Measurements from ENCODE around the gene CLEC4A. TPM values are rescaled to one million over a fixed set of nuclear protein-coding genes. Genes with fewer than 3 reads are reported as not detected.

CLEC4A gene
- polyA plus RNA-seq, 2 of the 4 experiments (the other 2 are of a cell fraction): 0.27 TPM; not detected in 1

DNA sequence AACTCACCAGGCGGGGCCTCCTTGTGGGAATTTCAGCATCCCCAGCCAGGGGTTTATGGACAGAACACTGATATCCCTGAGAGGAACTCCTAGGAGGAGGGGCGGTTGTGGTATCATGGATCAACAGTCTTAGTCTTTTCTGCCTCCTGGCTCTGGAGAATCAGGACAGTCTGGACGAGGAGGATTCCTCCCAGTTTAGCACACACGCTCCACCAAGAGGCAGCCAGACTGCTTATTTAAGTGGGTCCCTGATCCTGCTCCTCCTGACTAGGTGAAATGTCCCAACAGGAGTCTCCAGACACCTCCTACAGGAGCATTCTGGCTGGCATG, 23.0 kb downstream of the CLEC4A start (continued):
- TF ChIP-seq RAD21 (conservative IDR thresholded peaks at IDR 0.05 in 1 of 2, IDR thresholded peaks at IDR 0.05 in 1 of 2) (no peak), CBX2 (IDR thresholded peaks at IDR 0.05; ENCODE audit: borderline replicate concordance, low read depth) (no peak), HOXB5 (CRISPR knock-in tag; IDR thresholded peaks at IDR 0.05) (no peak), GATA3 (IDR thresholded peaks at IDR 0.05; ENCODE audit: borderline replicate concordance) (no peak), ESRRA (IDR thresholded peaks at IDR 0.05; ENCODE audit: borderline replicate concordance, low read length) (no peak)
- TF ChIP-seq, protein P1, sequence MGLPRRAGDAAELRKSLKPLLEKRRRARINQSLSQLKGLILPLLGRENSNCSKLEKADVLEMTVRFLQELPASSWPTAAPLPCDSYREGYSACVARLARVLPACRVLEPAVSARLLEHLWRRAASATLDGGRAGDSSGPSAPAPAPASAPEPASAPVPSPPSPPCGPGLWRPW (IDR thresholded peaks at IDR 0.05): no peak
- TF ChIP-seq, protein P2, sequence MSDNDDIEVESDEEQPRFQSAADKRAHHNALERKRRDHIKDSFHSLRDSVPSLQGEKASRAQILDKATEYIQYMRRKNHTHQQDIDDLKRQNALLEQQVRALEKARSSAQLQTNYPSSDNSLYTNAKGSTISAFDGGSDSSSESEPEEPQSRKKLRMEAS (IDR thresholded peaks at IDR 0.05): no peak

DNA sequence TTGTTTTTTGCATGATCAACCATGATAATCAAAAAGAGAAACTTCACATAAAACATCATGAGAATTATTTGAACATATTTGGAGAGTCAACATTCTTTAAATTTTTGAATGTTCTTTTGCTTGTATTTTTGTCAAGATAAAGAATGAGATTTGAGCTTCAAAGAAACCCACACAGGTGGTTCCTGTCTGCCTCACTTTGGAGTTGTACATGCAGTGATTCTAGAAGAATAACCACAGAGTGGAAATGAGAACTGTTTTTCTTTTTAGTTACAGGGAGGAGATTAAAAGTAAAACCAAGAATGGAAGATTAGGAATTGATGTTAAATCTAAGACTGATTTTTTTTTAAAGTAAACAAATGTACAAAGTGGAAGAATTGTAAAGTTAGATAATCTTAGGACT, 31.1 kb downstream of the CLEC4A start:
- TF ChIP-seq HDAC2 (IDR thresholded peaks at IDR 0.05) (no peak), EP300 (IDR thresholded peaks at IDR 0.05) (no peak), SMC3 (IDR thresholded peaks at IDR 0.05) (no peak), ZNF302 (CRISPR knock-in tag; IDR thresholded peaks at IDR 0.05) (no peak), HOXB5 (CRISPR knock-in tag; IDR thresholded peaks at IDR 0.05) (no peak), KDM1A (IDR thresholded peaks at IDR 0.05; ENCODE audit: low read depth) (no peak), RFX5 (IDR thresholded peaks at IDR 0.05) (no peak), EHF (CRISPR knock-in tag; IDR thresholded peaks at IDR 0.05) (no peak), RARB (CRISPR knock-in tag; IDR thresholded peaks at IDR 0.05) (no peak), GATA3 (IDR thresholded peaks at IDR 0.05; ENCODE audit: borderline replicate concordance) (no peak), CHD2 (IDR thresholded peaks at IDR 0.05; ENCODE audit: low read length, partially characterized antibody) (no peak), RCOR1 (IDR thresholded peaks at IDR 0.05; ENCODE audit: low read depth, low read length) (no peak), JUNB (IDR thresholded peaks at IDR 0.05) (no peak), HEYL (CRISPR knock-in tag; IDR thresholded peaks at IDR 0.05) (no peak), RAD21 (conservative IDR thresholded peaks at IDR 0.05 in 1 of 2, IDR thresholded peaks at IDR 0.05 in 1 of 2) (no peak), RNF2 (IDR thresholded peaks at IDR 0.05; ENCODE audit: borderline replicate concordance, low read depth) (no peak), CBX2 (IDR thresholded peaks at IDR 0.05; ENCODE audit: borderline replicate concordance, low read depth) (no peak)
- TF ChIP-seq, protein P3, sequence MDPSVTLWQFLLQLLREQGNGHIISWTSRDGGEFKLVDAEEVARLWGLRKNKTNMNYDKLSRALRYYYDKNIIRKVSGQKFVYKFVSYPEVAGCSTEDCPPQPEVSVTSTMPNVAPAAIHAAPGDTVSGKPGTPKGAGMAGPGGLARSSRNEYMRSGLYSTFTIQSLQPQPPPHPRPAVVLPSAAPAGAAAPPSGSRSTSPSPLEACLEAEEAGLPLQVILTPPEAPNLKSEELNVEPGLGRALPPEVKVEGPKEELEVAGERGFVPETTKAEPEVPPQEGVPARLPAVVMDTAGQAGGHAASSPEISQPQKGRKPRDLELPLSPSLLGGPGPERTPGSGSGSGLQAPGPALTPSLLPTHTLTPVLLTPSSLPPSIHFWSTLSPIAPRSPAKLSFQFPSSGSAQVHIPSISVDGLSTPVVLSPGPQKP (IDR thresholded peaks at IDR 0.05; ENCODE audit: low read depth, low read length): no peak
- TF ChIP-seq, protein P4, sequence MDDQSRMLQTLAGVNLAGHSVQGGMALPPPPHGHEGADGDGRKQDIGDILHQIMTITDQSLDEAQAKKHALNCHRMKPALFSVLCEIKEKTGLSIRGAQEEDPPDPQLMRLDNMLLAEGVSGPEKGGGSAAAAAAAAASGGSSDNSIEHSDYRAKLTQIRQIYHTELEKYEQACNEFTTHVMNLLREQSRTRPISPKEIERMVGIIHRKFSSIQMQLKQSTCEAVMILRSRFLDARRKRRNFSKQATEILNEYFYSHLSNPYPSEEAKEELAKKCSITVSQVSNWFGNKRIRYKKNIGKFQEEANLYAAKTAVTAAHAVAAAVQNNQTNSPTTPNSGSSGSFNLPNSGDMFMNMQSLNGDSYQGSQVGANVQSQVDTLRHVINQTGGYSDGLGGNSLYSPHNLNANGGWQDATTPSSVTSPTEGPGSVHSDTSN (IDR thresholded peaks at IDR 0.05): no peak
- ChIA-PET POLR2A (no interaction called here), CTCF (interaction anchor here (1.0 to 1.2 kb wide), 2 partner anchors 41 to 83 kb away, joined by 3 to 5 read pairs; no protein-coding TSS in a partner anchor)
- peaks cover 38% of the 10 kb centered on the region for H3K4me1 ChIP-seq
- H3K27ac ChIP-seq: no peak overlapping the region
- no peak for ATAC-seq
- no peak overlapping the region for H3K4me2 ChIP-seq
- DNase-seq (ENCODE audit: low read depth in 1 of 2, low spot score in 1 of 2): no peak
- H3K4me3 ChIP-seq: no peak overlapping the region
- FAIRE-seq: no peak
- H3K9me3 ChIP-seq: peaks cover 4% of the 10 kb centered on the region; the same call in 1 of the 3 replicates

DNA sequence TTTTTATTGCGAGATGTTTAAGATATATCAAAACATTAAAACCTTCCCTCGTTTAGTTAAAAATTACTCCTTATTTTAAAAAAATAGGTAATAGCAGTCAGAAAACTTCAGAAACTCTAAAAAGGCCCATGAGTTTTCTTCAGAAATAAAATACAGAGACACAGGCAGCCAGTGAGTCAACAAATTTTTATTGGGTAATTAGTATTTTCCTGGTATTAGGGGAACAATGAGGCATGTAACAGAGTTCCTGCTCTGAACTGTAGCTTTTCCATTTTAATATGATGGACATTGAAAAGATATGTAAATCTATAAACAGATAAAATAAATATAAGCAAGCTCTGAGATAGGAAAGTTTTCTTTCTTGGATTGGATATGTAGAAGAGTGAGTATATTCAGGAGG, 33.0 kb downstream of the CLEC4A start:
- ChIA-PET POLR2A (no interaction called here), CTCF (no interaction called here)
- Histone ChIP-seq H3K4me3 (no peak overlapping the region), H3K9me3 (peaks cover 4% of the 10 kb centered on the region; the same call in 1 of the 3 replicates), H3K4me1 (peaks cover 38% of the 10 kb centered on the region), H3K27ac (peak overlapping the region; percentile 47 to 75), H3K4me2 (peak overlapping the region; percentile 46)
- no peak for DNase-seq (ENCODE audit: low read depth in 1 of 2, low spot score in 1 of 2)
- FAIRE-seq: no peak
- WGBS (ENCODE audit: missing lambda C conversion rate): 75% methylated on average over 2 of the region's 2 CpGs
- ATAC-seq: peak in 1 of 2 experiments; percentile 36; a peak in 2 of 6 replicates
- no peak for TF ChIP-seq CBX8 (IDR thresholded peaks at IDR 0.05)
- TF ChIP-seq, protein P5, sequence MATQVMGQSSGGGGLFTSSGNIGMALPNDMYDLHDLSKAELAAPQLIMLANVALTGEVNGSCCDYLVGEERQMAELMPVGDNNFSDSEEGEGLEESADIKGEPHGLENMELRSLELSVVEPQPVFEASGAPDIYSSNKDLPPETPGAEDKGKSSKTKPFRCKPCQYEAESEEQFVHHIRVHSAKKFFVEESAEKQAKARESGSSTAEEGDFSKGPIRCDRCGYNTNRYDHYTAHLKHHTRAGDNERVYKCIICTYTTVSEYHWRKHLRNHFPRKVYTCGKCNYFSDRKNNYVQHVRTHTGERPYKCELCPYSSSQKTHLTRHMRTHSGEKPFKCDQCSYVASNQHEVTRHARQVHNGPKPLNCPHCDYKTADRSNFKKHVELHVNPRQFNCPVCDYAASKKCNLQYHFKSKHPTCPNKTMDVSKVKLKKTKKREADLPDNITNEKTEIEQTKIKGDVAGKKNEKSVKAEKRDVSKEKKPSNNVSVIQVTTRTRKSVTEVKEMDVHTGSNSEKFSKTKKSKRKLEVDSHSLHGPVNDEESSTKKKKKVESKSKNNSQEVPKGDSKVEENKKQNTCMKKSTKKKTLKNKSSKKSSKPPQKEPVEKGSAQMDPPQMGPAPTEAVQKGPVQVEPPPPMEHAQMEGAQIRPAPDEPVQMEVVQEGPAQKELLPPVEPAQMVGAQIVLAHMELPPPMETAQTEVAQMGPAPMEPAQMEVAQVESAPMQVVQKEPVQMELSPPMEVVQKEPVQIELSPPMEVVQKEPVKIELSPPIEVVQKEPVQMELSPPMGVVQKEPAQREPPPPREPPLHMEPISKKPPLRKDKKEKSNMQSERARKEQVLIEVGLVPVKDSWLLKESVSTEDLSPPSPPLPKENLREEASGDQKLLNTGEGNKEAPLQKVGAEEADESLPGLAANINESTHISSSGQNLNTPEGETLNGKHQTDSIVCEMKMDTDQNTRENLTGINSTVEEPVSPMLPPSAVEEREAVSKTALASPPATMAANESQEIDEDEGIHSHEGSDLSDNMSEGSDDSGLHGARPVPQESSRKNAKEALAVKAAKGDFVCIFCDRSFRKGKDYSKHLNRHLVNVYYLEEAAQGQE (IDR thresholded peaks at IDR 0.05): no peak

Measured in A549 (cell line).